HG03060 (cell line): ENCODE results near the gene UBE2M.
"Not testable (repeated sequence)": the region's sequence is repeated elsewhere in the genome, so short reads cannot be mapped to it uniquely, and the experiment has no call there.

ENCODE experiments used
- ATAC-seq: cut with Tn5 transposase; IDR thresholded peaks from one replicate; pipeline ENCODE4 v1.9.1; 2021; ENCODE audit warnings: low read depth, moderate number of reproducible peaks; ENCODE audit not compliant: unreplicated experiment

Gene UBE2M

DNA sequence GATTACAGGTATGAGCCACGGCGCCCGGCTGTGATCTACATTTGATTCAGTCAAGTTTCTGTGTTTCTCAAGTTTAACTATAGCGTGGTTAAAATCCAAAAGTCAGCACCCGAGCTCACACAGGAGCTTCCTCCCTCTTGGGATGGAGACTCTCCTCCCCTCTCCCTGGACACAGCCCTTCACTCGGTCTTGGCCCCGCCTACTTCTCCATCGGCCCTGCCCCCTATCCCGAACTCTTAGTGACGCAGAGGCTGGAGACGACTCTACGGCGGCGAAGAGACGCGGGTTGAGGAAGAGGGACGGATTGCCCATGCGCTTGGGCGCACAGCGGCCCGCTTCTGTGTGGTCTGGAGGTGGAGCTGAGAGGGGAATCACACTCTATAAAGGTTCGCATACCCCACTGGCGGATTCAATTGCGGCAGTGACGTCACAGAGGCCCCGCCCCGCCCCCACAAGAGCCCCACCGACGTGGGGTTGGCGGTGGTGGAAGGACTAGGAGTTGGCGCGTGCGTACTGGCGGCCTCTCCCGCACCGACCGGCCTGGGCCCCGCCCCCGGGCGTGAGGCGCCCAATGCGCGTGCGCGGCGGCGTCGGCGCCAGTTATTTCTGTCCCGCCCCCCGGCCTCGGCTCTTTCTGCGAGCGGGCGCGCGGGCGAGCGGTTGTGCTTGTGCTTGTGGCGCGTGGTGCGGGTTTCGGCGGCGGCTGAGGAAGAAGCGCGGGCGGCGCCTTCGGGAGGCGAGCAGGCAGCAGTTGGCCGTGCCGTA is 14.4 kb downstream of the UBE2M start, which contains the start of gene TRIM28:
TSS of gene TRIM28 (plus strand) at position 239 of the 765 bp plus-strand sequence. CDS start 694 bp downstream, outside the sequence.
- peak; percentile 81 for ATAC-seq

DNA sequence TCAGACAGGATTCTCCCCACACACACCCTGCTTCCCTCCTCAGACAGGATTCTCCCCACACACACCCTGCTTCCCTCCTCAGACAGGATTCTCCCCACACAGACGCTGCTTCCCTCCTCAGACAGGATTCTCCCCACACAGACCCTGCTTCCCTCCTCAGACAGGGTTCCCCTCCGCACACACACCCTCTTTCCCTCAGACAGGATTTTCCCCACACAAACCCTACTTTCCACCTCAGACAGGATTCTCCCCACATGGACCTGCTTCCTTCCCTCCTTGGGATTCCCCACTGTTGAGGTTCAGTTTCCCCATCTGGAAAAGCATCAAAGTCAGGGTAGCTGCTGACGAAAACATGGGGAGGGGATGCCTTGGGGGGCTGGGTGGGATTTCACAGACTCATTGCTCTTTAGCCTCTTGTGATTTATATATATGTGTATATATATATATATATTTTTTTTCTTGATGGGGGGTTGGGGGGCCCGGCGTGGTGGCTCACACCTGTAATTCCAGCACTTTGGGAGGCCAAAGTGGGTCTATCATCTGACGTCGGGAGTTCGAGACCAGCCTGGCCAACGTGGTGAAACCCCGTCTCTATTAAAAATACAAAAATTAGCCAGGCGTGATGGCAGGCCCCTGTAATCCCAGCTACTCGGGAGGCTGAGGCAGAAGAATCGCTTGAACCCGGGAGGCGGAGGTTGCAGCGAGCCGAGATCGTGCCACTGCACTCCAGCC is 15.6 kb downstream of the UBE2M start:
- not testable (repeated sequence) for ATAC-seq

DNA sequence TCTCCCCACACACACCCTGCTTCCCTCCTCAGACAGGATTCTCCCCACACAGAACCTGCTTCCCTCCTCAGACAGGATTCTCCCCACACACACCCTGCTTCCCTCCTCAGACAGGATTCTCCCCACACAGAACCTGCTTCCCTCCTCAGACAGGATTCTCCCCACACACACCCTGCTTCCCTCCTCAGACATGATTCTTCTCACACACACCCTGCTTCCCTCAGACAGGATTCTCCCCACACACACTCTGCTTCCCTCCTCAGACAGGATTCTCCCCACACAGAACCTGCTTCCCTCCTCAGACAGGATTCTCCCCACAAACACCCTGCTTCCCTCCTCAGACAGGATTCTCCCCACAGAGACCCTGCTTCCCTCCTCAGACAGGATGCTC is 19.2 kb downstream of the UBE2M start:
- not testable (repeated sequence) for ATAC-seq

DNA sequence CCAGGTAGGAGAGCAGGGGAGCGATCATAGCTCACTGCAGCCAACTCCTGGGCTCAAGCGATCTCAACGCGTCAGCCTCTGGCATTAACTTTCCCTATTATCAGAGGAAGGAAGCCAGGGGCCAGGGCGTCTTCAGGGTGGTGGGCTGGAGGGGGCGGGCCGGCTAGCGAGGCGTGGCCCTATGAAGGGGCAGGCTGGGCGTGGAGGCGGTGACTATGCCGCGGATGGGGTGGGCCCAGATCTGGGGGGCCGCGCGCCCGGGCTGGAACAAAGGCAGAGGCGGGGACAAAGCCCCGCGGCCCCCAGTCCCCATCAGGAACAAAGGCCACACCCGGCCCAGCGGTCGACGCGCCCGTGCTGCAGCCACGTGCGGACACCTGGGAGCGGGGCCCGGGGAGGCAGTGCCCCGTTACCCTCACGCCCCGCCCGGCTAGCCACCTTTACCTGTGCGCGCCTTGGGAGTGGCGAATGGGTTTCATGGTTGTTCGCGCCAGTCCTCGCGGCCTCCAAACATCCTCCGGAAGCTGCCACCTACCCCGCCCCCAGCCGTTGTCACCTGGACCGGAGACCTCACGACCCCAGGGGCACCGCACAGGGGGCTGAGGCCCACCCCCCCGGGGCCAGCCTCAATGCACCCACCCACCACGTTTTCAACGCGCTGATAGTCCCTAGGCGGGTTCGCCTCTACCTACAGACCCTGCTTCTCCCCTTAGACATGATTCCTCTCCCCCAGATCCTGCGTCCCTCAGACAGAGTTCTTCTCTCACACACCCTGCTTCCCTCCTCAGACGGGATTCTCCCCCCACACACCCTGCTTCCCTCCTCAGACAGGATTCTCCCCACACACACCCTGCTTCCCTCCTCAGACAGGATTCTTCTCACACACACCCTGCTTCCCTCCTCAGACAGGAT is 19.9 kb downstream of the UBE2M start:
- no peak for ATAC-seq

DNA sequence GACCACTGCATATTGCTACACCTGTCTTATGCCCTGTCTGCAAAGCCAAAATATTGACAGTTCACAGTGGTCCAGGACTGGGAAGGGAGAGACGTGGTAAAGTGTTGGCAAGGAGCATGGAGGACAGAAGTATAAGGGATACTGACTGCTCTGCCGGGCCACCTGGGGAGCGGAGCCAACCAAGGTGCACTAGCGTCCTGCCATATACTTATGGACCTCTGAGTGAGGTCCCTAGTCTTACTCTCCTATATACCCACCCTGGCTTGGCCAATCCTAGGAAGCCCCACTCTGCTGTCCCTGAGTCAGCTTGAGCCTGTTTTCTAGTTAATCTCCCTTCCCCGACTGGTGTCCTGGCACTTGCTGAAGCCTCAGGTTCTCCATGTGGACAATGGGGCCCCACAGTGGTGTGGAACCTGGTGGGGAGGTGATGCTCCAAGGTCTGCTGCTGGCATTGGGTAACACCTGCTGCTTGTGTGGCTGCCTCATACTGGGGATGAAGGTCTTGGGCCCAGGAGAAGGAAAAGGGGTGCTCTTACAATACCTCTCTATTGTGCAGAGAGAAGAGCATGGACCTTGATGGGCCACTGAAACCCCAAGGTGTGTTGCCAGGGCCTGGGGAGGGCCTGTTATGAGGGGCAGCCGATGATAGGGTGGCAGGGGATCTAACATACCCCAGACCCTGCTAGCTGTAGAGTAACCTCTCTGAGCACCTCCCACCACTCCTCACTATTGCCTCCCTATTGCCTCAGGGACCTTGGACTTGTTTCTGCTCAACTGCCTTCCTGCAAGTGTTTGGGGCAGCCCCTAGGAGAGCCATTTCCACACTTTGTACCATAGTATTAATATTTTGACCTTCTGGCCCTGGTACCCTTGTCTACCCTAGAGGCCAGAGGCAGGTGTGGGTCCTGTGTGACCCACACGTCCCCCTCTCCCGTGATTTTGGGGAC is 21.3 kb downstream of the UBE2M start:
- no peak for ATAC-seq

DNA sequence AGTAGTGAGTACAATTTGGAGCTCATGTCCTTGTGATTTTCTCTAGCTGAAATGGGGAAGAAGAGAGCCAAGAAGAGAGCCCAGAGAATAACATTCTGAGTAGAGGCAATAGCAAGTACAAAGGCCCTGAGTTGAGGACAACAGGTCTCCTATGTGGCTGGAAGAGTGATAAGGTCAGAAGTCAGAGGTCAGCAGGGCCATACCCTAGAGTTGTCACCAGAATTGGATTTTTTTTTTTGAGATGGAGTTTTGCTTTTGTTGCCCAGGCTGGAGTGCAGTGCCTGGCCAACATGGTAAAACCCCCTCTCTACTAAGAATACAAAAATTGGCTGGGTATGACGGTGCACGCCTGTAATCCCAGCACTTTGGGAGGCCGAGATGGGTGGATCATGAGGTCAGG is 22.6 kb downstream of the UBE2M start:
- ATAC-seq = no peak

DNA sequence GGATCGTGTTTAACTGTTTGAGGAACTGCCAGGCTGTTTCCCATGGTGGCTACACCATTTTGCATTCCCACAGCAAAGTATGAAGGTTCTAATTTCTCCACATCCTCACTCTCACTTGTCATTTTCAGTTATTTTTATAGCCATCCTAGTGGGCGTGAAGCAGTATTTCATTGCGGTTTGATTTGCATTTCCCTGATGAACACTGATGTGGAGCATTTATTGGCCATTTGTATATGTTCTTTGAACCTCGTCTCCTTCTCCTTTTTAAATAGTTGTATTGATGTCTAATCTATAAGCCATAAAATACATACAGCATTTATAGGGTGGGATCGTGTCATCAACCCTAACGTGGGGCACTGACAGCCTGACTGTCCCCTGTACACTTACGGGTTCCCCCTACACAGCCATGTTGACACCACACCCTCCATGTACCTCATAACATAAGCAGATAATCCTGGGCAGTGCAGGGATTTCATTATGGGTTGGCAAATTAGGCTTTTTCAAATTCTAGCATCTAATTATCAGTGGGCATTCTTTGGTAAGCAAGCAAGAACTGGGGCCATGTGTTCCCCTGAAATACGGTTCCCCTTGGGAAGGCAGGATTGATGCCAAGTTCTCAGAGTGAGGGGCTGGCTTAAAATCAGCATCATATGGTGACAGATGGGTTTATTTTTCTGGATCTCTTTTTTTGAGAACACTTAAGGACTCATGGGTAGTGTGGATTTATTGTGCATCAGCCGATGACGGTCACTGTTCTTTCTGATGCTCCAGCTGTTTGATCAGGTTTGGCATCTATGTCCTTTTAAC is 27.2 kb downstream of the UBE2M start:
- ATAC-seq = no peak

DNA sequence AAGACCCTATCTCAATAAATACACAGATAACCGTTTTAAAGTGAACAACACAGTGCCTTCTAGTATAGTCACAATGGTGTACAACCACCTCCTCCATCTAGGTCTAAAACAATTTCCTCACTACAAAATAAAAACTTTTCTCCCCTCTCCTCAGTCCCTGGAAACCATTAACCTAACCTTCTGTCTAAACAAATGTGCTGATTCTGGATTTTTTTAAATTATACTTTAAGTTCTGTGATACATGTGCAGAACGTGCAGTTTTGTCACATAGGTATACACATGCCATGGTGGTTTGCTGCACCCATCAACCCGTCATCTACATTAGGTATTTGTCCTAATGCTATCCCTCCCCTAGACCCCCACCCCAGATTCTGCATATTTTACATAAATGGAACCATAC is 29.0 kb downstream of the UBE2M start:
- no peak for ATAC-seq

DNA sequence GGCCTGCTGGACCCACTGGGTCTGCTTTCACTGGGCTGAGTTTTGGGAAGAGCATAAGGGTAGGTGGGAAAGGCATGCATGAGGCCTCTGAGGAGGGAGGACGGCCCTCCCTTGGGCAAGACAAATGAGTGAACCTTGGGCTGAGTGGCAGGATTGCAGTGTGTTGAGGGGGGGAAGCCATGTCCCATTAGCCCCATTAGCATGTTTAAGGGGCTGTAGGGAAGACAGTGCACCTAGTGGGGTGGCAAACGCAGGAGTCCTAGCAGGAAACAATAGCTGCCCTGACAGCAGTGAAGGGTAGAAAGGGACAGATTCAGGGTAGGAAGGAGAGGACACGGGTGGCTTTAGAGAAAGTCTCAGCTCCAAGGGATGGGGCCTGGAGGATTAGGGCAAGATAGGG is 35.7 kb downstream of the UBE2M start:
- no peak for ATAC-seq

DNA sequence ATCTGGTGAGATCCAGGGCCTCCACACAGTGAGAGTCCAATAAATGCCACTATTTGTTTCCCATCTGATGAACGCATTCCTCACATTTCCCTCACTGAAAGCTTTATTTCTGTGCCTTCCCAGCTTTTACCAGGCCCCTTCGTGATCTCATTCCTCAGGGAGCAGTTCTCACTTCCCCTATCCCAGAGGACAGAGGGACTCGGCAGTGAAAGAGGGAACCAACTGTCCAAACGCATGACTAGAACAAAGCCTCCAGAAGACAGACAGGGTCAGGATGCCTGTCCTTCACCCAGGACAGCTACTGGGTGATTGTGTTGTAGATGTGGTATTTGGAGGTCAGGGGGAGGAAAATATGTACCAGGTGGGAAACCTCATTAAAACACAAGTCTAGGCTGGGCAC is 36.8 kb downstream of the UBE2M start:
- no peak for ATAC-seq

DNA sequence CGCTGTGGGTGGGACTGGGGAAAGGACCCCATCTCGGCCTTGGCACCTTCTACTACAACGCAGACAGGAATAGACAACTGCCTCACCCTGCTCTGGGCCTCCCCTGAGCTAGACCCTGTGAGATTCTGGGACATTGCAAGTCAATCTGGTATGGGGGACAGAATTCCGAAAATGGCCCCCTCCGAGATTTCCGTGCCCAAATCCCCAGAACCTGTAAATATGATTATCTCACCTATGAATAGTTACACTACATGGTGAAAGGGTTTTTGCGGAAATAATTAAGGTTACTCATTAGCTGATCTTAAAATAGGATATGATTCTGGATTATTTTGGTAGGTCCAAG is 38.2 kb downstream of the UBE2M start:
- ATAC-seq = no peak

DNA sequence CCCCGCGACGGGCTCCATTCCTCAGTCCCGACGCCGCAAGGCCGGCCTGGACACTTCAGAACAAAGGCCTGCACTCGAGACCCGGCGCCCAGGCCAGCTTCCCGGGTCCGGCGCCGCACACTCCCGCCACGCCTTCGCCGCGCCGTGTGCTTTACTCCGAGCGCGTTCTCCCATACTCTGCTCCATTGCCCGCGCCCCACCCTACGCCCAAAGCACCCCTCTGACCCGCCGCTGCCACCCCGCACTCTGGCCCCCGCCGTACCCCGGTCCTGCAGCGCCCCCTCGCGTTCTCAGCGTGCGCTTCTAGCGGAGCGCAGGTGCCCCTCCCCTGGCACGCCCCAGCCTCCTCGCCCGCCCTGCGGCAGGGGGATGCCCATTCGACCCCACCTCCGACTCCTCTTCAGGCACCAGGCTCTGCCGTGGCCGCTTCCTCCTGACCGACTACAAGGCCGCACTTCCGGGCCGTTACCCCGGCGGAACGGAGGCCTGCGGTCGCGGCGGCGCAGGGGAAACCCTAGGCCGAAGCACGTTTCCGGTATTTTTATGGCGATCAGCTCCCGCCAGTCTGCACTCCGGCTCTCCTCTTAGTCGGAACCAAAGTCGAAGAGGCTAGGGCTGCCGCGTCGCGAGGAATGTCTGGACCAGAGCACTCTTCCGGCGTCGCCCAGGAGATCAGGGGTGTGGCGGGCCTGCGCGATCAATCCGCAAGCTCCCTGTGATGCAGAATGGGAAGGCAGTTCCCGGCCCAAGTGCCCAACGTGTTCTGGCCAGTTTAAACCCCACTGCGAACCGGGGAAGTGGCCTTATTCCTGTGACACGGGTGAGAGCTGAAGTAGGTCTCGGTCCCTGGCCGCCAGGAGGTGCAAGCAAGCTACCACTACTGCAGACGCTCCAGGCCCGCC is 38.8 kb downstream of the UBE2M start, which contains the start of gene ZBTB45:
TSS of gene ZBTB45 (minus strand) at position 456 of the 902 bp plus-strand sequence. CDS start 2,137 bp downstream, outside the sequence.
- ATAC-seq = peak; percentile 78

DNA sequence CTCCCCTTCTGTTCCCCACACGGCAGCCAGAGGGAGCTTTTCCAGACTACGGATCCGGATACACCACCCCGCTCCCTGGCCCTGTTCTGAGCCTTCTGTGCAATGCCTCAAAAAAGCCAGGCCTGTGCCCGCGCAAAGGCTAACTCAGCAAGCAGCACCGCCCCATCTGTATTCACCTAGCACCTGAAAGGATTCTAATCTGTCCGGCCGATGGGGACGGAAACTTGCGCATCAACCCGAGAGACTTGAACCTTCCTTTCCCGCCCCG is 39.4 kb downstream of the UBE2M start:
- ATAC-seq = no peak

DNA sequence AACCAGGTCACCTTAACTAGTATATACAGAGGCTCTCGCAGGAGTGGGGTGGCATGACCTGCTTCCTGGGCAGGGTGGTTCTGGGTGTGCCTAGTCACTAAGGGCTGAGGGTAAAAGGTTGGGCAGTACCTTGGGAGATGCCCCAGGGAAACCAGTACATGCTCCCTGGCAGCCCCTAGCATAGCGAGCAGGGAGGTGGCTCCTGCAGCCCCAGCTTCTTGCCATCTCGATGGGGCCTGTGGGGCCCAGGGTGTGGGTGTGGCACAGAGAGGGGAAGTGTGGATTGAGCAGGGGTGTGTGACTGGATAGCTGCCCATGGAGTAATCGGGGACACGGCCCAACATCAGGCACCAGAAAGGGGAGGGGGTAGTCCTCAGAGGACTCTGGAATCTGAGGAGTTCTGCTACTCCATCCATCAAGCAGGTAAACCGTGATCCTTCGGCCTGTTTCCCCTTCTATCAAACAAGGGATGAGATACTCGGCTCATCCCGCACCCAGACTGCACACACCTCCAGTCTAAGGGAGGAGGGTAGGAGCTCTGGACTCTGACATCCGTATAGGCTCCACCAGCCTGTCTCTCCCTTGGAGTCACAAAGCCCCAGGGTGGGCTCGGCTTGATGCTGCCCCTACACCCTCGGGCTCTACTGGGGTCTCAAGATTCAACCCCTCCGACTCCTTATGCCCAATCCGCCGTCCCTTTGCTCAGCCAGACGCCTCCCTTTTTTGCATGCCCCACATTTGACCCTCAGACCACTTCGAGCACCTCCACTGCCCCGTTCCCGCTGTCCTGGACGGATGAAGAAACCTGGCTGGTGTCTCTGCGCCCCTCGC is 39.9 kb downstream of the UBE2M start:
- no peak for ATAC-seq

DNA sequence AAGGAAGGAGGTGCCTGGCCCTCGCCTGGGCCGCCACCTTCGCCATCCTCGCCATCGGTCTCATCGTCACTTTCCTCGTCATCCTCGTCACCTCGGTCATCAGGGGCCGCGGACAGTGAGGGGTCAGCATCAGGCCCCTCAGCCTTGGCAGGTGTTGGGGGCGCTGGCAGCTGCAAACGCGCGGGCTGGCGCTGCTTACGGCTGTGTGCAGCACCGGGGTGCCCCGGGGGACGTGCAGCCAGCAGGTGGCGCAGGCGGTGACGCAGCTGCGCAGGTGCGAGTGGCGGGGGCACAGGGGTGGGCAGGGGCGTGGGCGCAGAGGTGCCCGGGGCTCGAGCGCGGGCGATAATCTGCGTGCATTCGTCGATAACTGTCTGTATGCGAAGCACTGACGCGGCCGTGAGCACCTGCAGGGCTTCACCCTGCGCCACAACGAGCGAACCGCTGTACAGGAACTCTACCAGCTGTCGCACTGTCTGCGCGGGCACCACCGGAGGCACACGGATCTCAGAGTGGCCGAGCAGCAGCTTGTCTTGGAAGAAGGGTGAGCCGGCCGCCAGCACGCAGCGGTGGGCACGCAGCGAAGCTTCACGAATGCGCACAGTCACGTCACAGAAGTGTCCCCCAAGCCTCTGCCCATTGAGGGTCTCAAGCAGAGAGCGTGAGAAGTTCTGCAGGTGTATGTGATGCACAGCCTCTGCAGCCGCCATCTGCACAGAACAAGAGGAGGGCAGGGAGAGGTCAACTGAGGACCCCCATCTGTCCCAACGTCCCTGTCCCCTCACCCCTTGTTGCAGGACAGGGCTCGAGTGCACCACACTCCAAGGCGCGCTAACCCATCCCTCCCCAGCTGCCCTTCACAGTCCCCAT is 41.2 kb downstream of the UBE2M start:
- ATAC-seq = no peak

DNA sequence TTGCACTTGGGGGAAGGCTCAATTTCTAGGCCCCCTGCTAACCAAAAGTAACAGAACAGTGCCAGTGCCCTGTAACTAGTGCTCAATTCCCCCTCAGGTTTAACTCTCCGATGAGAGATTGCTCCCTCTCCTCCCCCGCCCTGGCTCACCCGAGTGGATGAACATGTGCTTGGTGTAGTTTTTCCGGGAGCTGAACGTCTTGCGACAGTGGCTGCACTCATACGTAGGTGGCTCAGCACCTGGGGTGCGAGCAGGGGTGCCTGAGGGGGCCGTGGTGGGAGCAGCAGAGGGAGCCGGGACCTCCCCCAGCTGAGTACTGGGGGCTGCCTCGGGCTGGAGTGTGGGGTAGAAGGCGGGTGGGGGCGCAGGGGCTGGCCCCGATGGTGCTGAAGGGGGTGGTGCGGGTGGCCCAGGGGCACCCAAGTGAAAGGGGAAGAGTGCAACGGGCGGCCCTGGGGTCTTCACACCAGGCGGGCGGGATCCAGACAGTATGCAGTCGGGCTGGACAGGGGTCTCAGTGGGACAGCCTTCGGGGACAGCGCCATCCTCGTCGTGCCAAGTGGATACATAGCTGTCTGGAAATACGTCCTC is 42.1 kb downstream of the UBE2M start:
- ATAC-seq = no peak
